GM12872 (cell line): ENCODE results near the gene CDK14.

Source experiments
- CTCF ChIP-seq: IDR thresholded peaks from 3 replicates; pipeline ENCODE4 v1.5.1; 2011; ENCODE audit warnings: low read depth, mild to moderate bottlenecking, low read length, moderate library complexity; ENCODE audit not compliant: insufficient read depth

CDK14 gene

GRCh38 chr7:90816511-90817142 lies 220.5 kb downstream of the CDK14 start:
- TF ChIP-seq CTCF, result no peak

GRCh38 chr7:90817151-90817550 lies 221.0 kb downstream of the CDK14 start:
- no peak for TF ChIP-seq CTCF

GRCh38 chr7:90817846-90818245 lies 221.7 kb downstream of the CDK14 start:
- TF ChIP-seq CTCF, result no peak

- no peak for TF ChIP-seq CTCF
Observed at GRCh38 chr7:90818341-90818740, 222.2 kb downstream of the CDK14 start.

- TF ChIP-seq CTCF, result no peak
Observed at GRCh38 chr7:90821961-90822620, 226.0 kb downstream of the CDK14 start.

GRCh38 chr7:90824386-90825307 lies 228.5 kb downstream of the CDK14 start:
- TF ChIP-seq CTCF, result no peak

- TF ChIP-seq CTCF, result no peak
Observed at GRCh38 chr7:90825779-90826178, 229.7 kb downstream of the CDK14 start.
